ENCODE results near the gene INSYN2B. TPM values are rescaled to one million over a fixed set of nuclear protein-coding genes. Genes with fewer than 3 reads are reported as not detected.

The INSYN2B gene
- total RNA-seq, 1 experiment from 2014 or later: 0.19 TPM

- Mint-ChIP-seq H3K27ac (ENCODE audit: low read depth, unreplicated experiment) (no peak overlapping the region), H3K9me3 (ENCODE audit: unreplicated experiment) (no peaks in the 10 kb centered on the region), H3K4me3 (ENCODE audit: unreplicated experiment) (no peak overlapping the region), H3K36me3 (ENCODE audit: insufficient read depth, unreplicated experiment) (no peaks in the 10 kb centered on the region), H3K27me3 (ENCODE audit: insufficient read depth, unreplicated experiment) (no peaks in the 10 kb centered on the region), H3K4me1 (ENCODE audit: insufficient read depth, unreplicated experiment) (no peaks in the 10 kb centered on the region)
- no peak for TF ChIP-seq CTCF (IDR thresholded peaks at IDR 0.05; ENCODE audit: unreplicated experiment)
- POLR2A ChIA-PET: no interaction called here
- CTCF ChIA-PET: interaction anchor here (0.6 to 1.9 kb wide), 7 partner anchors 9 to 716 kb away, joined by 3 to 6 read pairs (median 3); partner anchors contain the start of gene INSYN2B
- BruUV-seq (replicated peaks): no TSS peak
- no peak for DNase-seq (ENCODE audit: unreplicated experiment)
- intact Hi-C loops (cut with micrococcal nuclease): no loop called here
Measured at GRCh38 chr5:169921949-169922348, 58.3 kb downstream of the INSYN2B start.

- Mint-ChIP-seq H3K27ac (ENCODE audit: low read depth, unreplicated experiment) (no peak overlapping the region), H3K27me3 (ENCODE audit: insufficient read depth, unreplicated experiment) (no peaks in the 10 kb centered on the region), H3K4me3 (ENCODE audit: unreplicated experiment) (no peak overlapping the region), H3K36me3 (ENCODE audit: insufficient read depth, unreplicated experiment) (no peaks in the 10 kb centered on the region), H3K4me1 (ENCODE audit: insufficient read depth, unreplicated experiment) (no peaks in the 10 kb centered on the region), H3K9me3 (ENCODE audit: unreplicated experiment) (no peaks in the 10 kb centered on the region)
- no peak for DNase-seq (ENCODE audit: unreplicated experiment)
- BruUV-seq (replicated peaks): no TSS peak
- CTCF ChIA-PET: interaction anchor here (0.8 to 1.9 kb wide), 3 partner anchors 8 to 59 kb away, joined by 3 to 7 read pairs (median 6); partner anchors contain the start of gene INSYN2B
- POLR2A ChIA-PET: no interaction called here
- intact Hi-C loops (cut with micrococcal nuclease): no loop called here
- TF ChIP-seq CTCF (IDR thresholded peaks at IDR 0.05; ENCODE audit: unreplicated experiment): no peak
Measured at GRCh38 chr5:169921384-169921783, 58.9 kb downstream of the INSYN2B start.

GRCh38 chr5:169920474-169920873 is 59.8 kb downstream of the INSYN2B start:
- no peaks in the 10 kb centered on the region for H3K36me3 Mint-ChIP-seq (ENCODE audit: insufficient read depth, unreplicated experiment)
- no peak for DNase-seq (ENCODE audit: unreplicated experiment)
- no peak overlapping the region for H3K4me3 Mint-ChIP-seq (ENCODE audit: unreplicated experiment)
- no peaks in the 10 kb centered on the region for H3K4me1 Mint-ChIP-seq (ENCODE audit: insufficient read depth, unreplicated experiment)
- CTCF ChIA-PET: interaction anchor here (0.6 to 1.1 kb wide), 2 partner anchors 59 to 118 kb away, joined by 3 to 7 read pairs; partner anchors contain the start of gene INSYN2B
- H3K27ac Mint-ChIP-seq (ENCODE audit: low read depth, unreplicated experiment): no peak overlapping the region
- no peak for TF ChIP-seq CTCF (IDR thresholded peaks at IDR 0.05; ENCODE audit: unreplicated experiment)
- no peaks in the 10 kb centered on the region for H3K27me3 Mint-ChIP-seq (ENCODE audit: insufficient read depth, unreplicated experiment)
- intact Hi-C loops (cut with micrococcal nuclease): no loop called here
- no peaks in the 10 kb centered on the region for H3K9me3 Mint-ChIP-seq (ENCODE audit: unreplicated experiment)
- BruUV-seq (replicated peaks): no TSS peak
- POLR2A ChIA-PET: interaction anchor here (0.7 kb wide), 1 partner anchor 133 kb away, joined by 3 read pairs; no protein-coding TSS in a partner anchor

GRCh38 chr5:169918228-169918627 is 62.1 kb downstream of the INSYN2B start:
- H3K9me3 Mint-ChIP-seq (ENCODE audit: unreplicated experiment): no peaks in the 10 kb centered on the region
- ChIA-PET POLR2A (no interaction called here), CTCF (interaction anchor here (0.7 to 1.3 kb wide), 4 partner anchors 63 to 1565 kb away, joined by 3 to 4 read pairs (median 3); no protein-coding TSS in a partner anchor)

More at GRCh38 chr5:169918228-169918627, 62.1 kb downstream of the INSYN2B start:
- no peak for TF ChIP-seq CTCF (IDR thresholded peaks at IDR 0.05; ENCODE audit: unreplicated experiment)
- Mint-ChIP-seq H3K27me3 (ENCODE audit: insufficient read depth, unreplicated experiment) (no peaks in the 10 kb centered on the region), H3K4me1 (ENCODE audit: insufficient read depth, unreplicated experiment) (no peaks in the 10 kb centered on the region), H3K36me3 (ENCODE audit: insufficient read depth, unreplicated experiment) (no peaks in the 10 kb centered on the region), H3K27ac (ENCODE audit: low read depth, unreplicated experiment) (no peak overlapping the region), H3K4me3 (ENCODE audit: unreplicated experiment) (no peak overlapping the region)
- no TSS peak for BruUV-seq (replicated peaks)
- intact Hi-C loops (cut with micrococcal nuclease): no loop called here
- no peak for DNase-seq (ENCODE audit: unreplicated experiment)

Data from MCF 10A (cell line).